CD14-positive monocyte (primary cell): ENCODE data around the gene CYSTM1. TPM values are rescaled to one million over a fixed set of nuclear protein-coding genes. Genes with fewer than 3 reads are reported as not detected.
A peak's percentile ranks its signal among the peaks of the same experiment; 100 is the strongest.

Source experiments
- DNase-seq, 3 donors: peaks; one replicate each; pipeline ENCODE4 v3.0.0-alpha.2; 2011 to 2022
- H2AFZ ChIP-seq: 2 replicates; pipeline ENCODE4 v1.6.0; 2012; ENCODE audit warnings: mild to moderate bottlenecking, low read depth, low read length, inconsistent platforms; ENCODE audit not compliant: insufficient read depth, poor library complexity, severe bottlenecking
- H3K27ac ChIP-seq, 2 donors: 1 replicate in 1 of 2; 2 replicates in 1 of 2; pipeline ENCODE4 v1.5.1; 2012 to 2013; ENCODE audit warnings: low read length in 2 of 2, control low read depth in 1 of 2, inconsistent platforms in 1 of 2, low read depth in 1 of 2, mild to moderate bottlenecking in 1 of 2
- H3K27me3 ChIP-seq, 2 donors: one replicate each; pipeline versions ENCODE4 v1.6.0 to v1.6.1; 2011 to 2013; ENCODE audit warnings: low read length in 2 of 2; ENCODE audit not compliant: control insufficient read depth in 2 of 2, insufficient read depth in 2 of 2
- H3K36me3 ChIP-seq, 2 donors: replicated peaks in 1 of 2; 1 replicate in 1 of 2; 2 replicates in 1 of 2; pipeline versions ENCODE4 v1.5.1 to v1.6.1; 2012 to 2013; ENCODE audit warnings: low read length in 2 of 2, control low read depth in 1 of 2, inconsistent platforms in 1 of 2, mild to moderate bottlenecking in 1 of 2; ENCODE audit not compliant: insufficient read depth in 2 of 2, control insufficient read depth in 1 of 2
- H3K4me1 ChIP-seq, 2 donors: 1 replicate in 1 of 2; 2 replicates in 1 of 2; pipeline versions ENCODE4 v1.5.1 to v1.6.1; 2012 to 2013; ENCODE audit warnings: low read length in 2 of 2, control low read depth in 1 of 2, inconsistent platforms in 1 of 2, mild to moderate bottlenecking in 1 of 2, moderate library complexity in 1 of 2; ENCODE audit not compliant: insufficient read depth in 2 of 2, control insufficient read depth in 1 of 2
- H3K4me2 ChIP-seq: replicated peaks from 2 replicates; pipeline ENCODE3; 2012; ENCODE audit warnings: low read length, moderate library complexity, mild to moderate bottlenecking; ENCODE audit not compliant: poor library complexity, severe bottlenecking; ENCODE audit errors: extremely low read depth
- H3K4me3 ChIP-seq, 3 experiments: fragments of 200-600 bp in 1 of 3; sonication (generic) in 1 of 3; replicated peaks in 1 of 3; 1 replicate in 2 of 3; 2 replicates in 1 of 3; pipeline ENCODE4 v1.5.1; 2011 to 2013; ENCODE audit warnings: low read length in 3 of 3, mild to moderate bottlenecking in 3 of 3, control low read depth in 2 of 3, low read depth in 2 of 3, inconsistent platforms in 1 of 3, moderate library complexity in 1 of 3
- H3K79me2 ChIP-seq: 2 replicates; pipeline ENCODE4 v1.6.0; 2012; ENCODE audit warnings: mild to moderate bottlenecking, control low read depth, inconsistent platforms, low read length, moderate library complexity; ENCODE audit not compliant: insufficient read depth
- H3K9ac ChIP-seq: 2 replicates; pipeline ENCODE4 v1.6.0; 2017; ENCODE audit warnings: low read length, mild to moderate bottlenecking; ENCODE audit not compliant: insufficient read depth, poor library complexity, severe bottlenecking
- H3K9me3 ChIP-seq, 2 donors: replicated peaks in 1 of 2; 1 replicate in 1 of 2; 2 replicates in 1 of 2; pipeline versions ENCODE4 v1.5.1 to v1.6.1; 2012 to 2013; ENCODE audit warnings: low read length in 2 of 2, control low read depth in 1 of 2; ENCODE audit not compliant: control insufficient read depth in 1 of 2, insufficient read depth in 1 of 2
- H4K20me1 ChIP-seq: 2 replicates; pipeline ENCODE4 v1.6.0; 2012; ENCODE audit warnings: mild to moderate bottlenecking, low read length, control low read depth, moderate library complexity; ENCODE audit not compliant: insufficient read depth
- H3K27ac Mint-ChIP-seq, 7 donors: one replicate each; pipeline ENCODE4 v1.8.0; 2020; ENCODE audit warnings: mild to moderate bottlenecking in 7 of 7, mixed read lengths in 7 of 7, moderate library complexity in 6 of 7, inconsistent platforms in 2 of 7
- H3K27me3 Mint-ChIP-seq, 3 donors: one replicate each; pipeline ENCODE4 v1.8.0; 2021 to 2022; ENCODE audit warnings: low read depth in 3 of 3, mild to moderate bottlenecking in 3 of 3, mixed read lengths in 3 of 3, moderate library complexity in 3 of 3, inconsistent platforms in 1 of 3
- H3K36me3 Mint-ChIP-seq, 2 donors: one replicate each; pipeline ENCODE4 v1.8.0; 2020; ENCODE audit warnings: mixed read lengths in 2 of 2, inconsistent platforms in 1 of 2, mild to moderate bottlenecking in 1 of 2
- H3K4me1 Mint-ChIP-seq: one replicate; pipeline ENCODE4 v1.8.0; 2020; ENCODE audit warnings: mild to moderate bottlenecking, mixed read lengths
- H3K4me3 Mint-ChIP-seq, 2 donors: one replicate each; pipeline ENCODE4 v1.8.0; 2020; ENCODE audit warnings: mild to moderate bottlenecking in 2 of 2, mixed read lengths in 2 of 2, moderate library complexity in 1 of 2
- H3K9me3 Mint-ChIP-seq, 7 donors: one replicate each; pipeline ENCODE4 v1.8.0; 2020 to 2022; ENCODE audit warnings: mixed read lengths in 7 of 7, mild to moderate bottlenecking in 6 of 7, moderate library complexity in 6 of 7, inconsistent platforms in 2 of 7
- WGBS: methylation state at CpG from one replicate; pipeline ENCODE4 v1.1.5; 2013; ENCODE audit warnings: missing lambda C conversion rate; ENCODE audit not compliant: insufficient coverage; 5-methylcytosine and 5-hydroxymethylcytosine counted together
- intact Hi-C, 2 donors: fragments of 100-400 bp; cut with micrococcal nuclease; formaldehyde crosslinking; loops; one replicate each; pipeline versions ENCODE4 v1.15.0 to v1.15.1; 2023
- polyA plus RNA-seq, 3 donors: library from polyadenylated mRNA; depleted of rRNA in 1 of 3; unstranded in 2 of 3; stranded (reverse) in 1 of 3; fragments of 300-500 nt in 2 of 3; fragments of >200 nt in 1 of 3; fragmentation: Illumina TruSeq in 2 of 3; gene quantifications; 1 replicate in 2 of 3; 2 replicates in 1 of 3; pipeline ENCODE4 v1.2.3, GENCODE V29; 2012 to 2021
- TF ChIP-seq, protein P1 (sequence below): fragments of 200-600 bp; IDR thresholded peaks from one replicate; pipeline ENCODE4 v1.8.0; 2022; ENCODE audit warnings: antibody characterized with exemption, mild to moderate bottlenecking

CYSTM1 gene
- polyA plus RNA-seq, 3 donors, result 14.0 to 40.0 (median 36.7) TPM

DNA sequence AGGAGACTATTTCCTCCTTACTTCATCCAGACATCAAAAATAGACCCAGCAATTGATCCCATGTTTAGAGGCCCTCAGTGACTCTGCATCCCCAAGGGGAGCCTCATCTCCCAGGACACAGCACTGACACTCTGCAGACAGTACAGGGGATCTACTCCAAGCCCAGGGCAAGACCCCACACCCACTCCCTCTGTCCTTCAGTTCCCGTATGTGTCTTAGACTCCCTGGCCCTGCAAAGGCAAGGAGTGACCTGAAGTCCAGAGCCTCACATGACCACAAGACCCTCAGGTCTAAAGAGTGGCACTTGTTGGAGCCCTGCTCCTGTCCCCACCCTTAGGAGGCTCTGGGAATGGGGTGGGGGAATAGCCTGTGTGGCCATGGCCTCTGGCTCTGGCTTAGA, 27.5 kb upstream of the CYSTM1 start:
- Histone ChIP-seq H3K9me3 (no peaks in the 10 kb centered on the region), H4K20me1 (peaks cover 48% of the 10 kb centered on the region), H2AFZ (no peak overlapping the region), H3K79me2 (no peaks in the 10 kb centered on the region), H3K4me3 (no peak overlapping the region), H3K9ac (no peak overlapping the region), H3K4me1 (peaks cover 15 to 20% of the 10 kb centered on the region in 2 donors), H3K36me3 (no peaks in the 10 kb centered on the region), H3K27me3 (peaks cover 25 to 39% of the 10 kb centered on the region in 2 donors), H3K4me2 (no peak overlapping the region), H3K27ac (no peak overlapping the region)
- Mint-ChIP-seq H3K27ac (peak overlapping the region in 1 of 7 donors; percentile 47), H3K9me3 (peaks cover 0 to 11% (median 0%) of the 10 kb centered on the region in 7 donors), H3K27me3 (peaks cover 31 to 47% (median 46%) of the 10 kb centered on the region in 3 donors), H3K36me3 (peaks cover 5 to 14% of the 10 kb centered on the region in 2 donors), H3K4me3 (peak overlapping the region in 1 of 2 donors; percentile 71), H3K4me1 (peaks cover 24% of the 10 kb centered on the region)
- WGBS, result 100% methylated on average over 1 of the region's 1 CpG
- DNase-seq, result no peak
- intact Hi-C loops, result loop anchor here in 1 of 2 donors (5.0 kb wide), 1 partner anchor 40 kb away; no protein-coding TSS in a partner anchor
- TF ChIP-seq, protein P1, sequence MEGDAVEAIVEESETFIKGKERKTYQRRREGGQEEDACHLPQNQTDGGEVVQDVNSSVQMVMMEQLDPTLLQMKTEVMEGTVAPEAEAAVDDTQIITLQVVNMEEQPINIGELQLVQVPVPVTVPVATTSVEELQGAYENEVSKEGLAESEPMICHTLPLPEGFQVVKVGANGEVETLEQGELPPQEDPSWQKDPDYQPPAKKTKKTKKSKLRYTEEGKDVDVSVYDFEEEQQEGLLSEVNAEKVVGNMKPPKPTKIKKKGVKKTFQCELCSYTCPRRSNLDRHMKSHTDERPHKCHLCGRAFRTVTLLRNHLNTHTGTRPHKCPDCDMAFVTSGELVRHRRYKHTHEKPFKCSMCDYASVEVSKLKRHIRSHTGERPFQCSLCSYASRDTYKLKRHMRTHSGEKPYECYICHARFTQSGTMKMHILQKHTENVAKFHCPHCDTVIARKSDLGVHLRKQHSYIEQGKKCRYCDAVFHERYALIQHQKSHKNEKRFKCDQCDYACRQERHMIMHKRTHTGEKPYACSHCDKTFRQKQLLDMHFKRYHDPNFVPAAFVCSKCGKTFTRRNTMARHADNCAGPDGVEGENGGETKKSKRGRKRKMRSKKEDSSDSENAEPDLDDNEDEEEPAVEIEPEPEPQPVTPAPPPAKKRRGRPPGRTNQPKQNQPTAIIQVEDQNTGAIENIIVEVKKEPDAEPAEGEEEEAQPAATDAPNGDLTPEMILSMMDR, result no peak

DNA sequence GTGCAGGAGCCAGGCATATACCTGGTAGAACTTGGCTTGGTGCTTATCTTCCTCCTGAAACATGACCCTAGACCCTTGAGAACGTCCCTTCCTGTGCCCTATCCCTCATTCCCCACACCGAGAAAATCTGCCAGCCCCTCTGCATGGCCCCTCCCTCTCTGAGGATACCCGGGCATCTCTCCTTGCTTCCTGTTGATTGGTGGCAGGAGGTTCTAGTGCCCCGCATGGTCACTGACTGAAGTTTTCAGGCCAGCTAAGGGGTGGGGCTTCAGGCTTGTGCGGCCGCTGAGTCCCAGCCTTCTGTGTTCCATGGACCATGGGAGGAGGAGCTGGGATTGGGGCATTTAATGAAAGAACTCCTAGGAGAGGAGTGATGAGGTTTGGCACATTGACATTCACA, 26.5 kb upstream of the CYSTM1 start:
- intact Hi-C loops, result loop anchor here in 1 of 2 donors (5.0 kb wide), 1 partner anchor 41 kb away; no protein-coding TSS in a partner anchor
- no peak overlapping the region for H3K4me3 ChIP-seq
- peaks cover 17 to 30% of the 10 kb centered on the region in 2 donors for H3K4me1 ChIP-seq
- H3K36me3 ChIP-seq, result no peaks in the 10 kb centered on the region
- no peaks in the 10 kb centered on the region for H3K79me2 ChIP-seq
- Mint-ChIP-seq H3K4me1 (peaks cover 30% of the 10 kb centered on the region), H3K27me3 (peaks cover 31 to 49% (median 44%) of the 10 kb centered on the region in 3 donors), H3K36me3 (peaks cover 5 to 14% of the 10 kb centered on the region in 2 donors), H3K9me3 (peaks cover 0 to 11% (median 0%) of the 10 kb centered on the region in 7 donors), H3K27ac (peak overlapping the region in 1 of 7 donors; percentile 32), H3K4me3 (peak overlapping the region in 1 of 2 donors; percentile 53)
- H4K20me1 ChIP-seq, result peaks cover 41% of the 10 kb centered on the region
- TF ChIP-seq, protein P1, result no peak
- DNase-seq, result no peak
- WGBS, result no CpG with 5 or more reads among the region's 6 CpGs
- no peak overlapping the region for H3K27ac ChIP-seq
- H3K9me3 ChIP-seq, result no peaks in the 10 kb centered on the region
- no peak overlapping the region for H3K9ac ChIP-seq
- H3K4me2 ChIP-seq, result no peak overlapping the region
- peaks cover 25 to 39% of the 10 kb centered on the region in 2 donors for H3K27me3 ChIP-seq
- H2AFZ ChIP-seq, result no peak overlapping the region
